ENCODE measurements around the gene LENG8. TPM values are rescaled to one million over a fixed set of nuclear protein-coding genes. Genes with fewer than 3 reads are reported as not detected.
"Not testable (repeated sequence)": the region's sequence is repeated elsewhere in the genome, so short reads cannot be mapped to it uniquely, and the experiment has no call there.

LENG8 gene
- polyA plus RNA-seq, 1 experiment = 16.1 TPM

DNA sequence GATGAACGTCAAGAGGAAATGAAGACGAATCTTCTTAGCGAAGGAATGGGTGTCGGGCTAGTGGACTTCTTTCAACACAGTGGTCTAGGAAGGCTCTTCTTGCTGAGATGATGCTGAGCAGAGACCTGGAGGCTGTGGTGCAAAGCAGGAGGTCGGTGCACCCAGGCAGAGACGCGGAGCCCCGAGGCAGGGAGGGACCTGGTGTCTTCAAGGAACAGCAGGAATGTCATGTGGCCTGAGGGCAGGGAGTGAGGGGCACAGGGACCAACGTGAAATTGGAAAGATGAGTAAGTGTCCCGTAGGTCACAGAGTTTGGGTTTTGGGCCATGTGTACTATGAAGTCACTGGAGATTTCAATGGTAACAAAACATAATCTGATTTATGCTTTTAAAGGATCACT lies 35.5 kb downstream of the LENG8 start:
- POLR2A ChIA-PET = no interaction called here
- TF ChIP-seq, protein P1, sequence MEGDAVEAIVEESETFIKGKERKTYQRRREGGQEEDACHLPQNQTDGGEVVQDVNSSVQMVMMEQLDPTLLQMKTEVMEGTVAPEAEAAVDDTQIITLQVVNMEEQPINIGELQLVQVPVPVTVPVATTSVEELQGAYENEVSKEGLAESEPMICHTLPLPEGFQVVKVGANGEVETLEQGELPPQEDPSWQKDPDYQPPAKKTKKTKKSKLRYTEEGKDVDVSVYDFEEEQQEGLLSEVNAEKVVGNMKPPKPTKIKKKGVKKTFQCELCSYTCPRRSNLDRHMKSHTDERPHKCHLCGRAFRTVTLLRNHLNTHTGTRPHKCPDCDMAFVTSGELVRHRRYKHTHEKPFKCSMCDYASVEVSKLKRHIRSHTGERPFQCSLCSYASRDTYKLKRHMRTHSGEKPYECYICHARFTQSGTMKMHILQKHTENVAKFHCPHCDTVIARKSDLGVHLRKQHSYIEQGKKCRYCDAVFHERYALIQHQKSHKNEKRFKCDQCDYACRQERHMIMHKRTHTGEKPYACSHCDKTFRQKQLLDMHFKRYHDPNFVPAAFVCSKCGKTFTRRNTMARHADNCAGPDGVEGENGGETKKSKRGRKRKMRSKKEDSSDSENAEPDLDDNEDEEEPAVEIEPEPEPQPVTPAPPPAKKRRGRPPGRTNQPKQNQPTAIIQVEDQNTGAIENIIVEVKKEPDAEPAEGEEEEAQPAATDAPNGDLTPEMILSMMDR (IDR thresholded peaks at IDR 0.05; ENCODE audit: low read depth, low read length) = no peak
- CTCF ChIA-PET = no interaction called here
- DNase-seq (ENCODE audit: low read depth, low spot score) = no peak
- Histone ChIP-seq H3K27ac (ENCODE audit: low read depth, low read length) (no peak overlapping the region), H3K9me3 (ENCODE audit: control insufficient read depth, insufficient read depth, low read length) (no peaks in the 10 kb centered on the region), H3K27me3 (ENCODE audit: control insufficient read depth, insufficient read depth, low read length) (no peaks in the 10 kb centered on the region), H3K4me3 (ENCODE audit: low read depth, low read length) (no peak overlapping the region)

DNA sequence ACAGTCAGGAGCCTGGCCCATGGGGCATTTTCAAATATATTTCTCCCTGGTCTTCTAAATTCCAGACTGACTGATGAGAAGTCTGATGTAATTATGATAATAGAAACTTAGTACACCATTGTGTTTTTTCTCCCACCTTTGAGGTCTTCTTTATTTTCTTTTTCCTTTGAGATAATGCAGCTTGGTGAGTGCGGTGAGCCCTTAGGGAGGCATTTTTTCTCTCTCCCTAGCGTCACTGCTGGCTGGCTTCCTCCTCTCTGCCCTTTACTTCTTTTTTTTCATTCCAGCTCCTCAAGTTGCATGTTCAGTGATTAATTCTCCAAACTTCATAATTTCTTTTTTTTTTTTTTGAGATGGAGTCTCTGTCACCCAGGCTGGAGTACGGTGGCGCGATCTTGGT lies 36.9 kb downstream of the LENG8 start:
- no peak overlapping the region for H3K4me3 ChIP-seq (ENCODE audit: low read depth, low read length)
- no peaks in the 10 kb centered on the region for H3K9me3 ChIP-seq (ENCODE audit: control insufficient read depth, insufficient read depth, low read length)
- ChIA-PET POLR2A (no interaction called here), CTCF (no interaction called here)
- H3K27me3 ChIP-seq (ENCODE audit: control insufficient read depth, insufficient read depth, low read length) = no peaks in the 10 kb centered on the region
- DNase-seq (ENCODE audit: low read depth, low spot score) = no peak
- TF ChIP-seq, protein P1 (IDR thresholded peaks at IDR 0.05; ENCODE audit: low read depth, low read length) = no peak
- H3K27ac ChIP-seq (ENCODE audit: low read depth, low read length) = no peak overlapping the region

DNA sequence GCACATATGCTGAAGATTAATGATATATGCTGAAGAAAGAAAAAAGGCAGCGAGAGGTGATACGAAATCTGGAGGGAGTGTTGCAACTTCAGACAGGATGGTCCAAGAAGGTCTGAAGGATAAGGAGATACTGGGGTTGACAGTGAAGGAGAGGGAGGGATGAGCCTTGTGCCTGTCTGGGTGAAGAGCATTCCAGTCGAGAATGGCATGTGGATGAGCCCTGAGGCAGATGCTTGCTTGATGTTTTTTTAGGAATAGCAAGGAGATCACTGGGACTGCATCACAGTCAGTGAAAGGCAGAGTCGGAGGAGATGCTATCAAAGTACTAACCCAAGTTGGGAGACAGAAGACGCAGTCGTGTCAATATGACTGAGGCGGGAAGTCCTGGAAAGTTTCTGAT lies 40.3 kb downstream of the LENG8 start:
- no peak overlapping the region for H3K27ac ChIP-seq (ENCODE audit: low read depth, low read length)
- H3K4me3 ChIP-seq (ENCODE audit: low read depth, low read length) = no peak overlapping the region
- ChIA-PET CTCF (no interaction called here), POLR2A (no interaction called here)
- H3K9me3 ChIP-seq (ENCODE audit: control insufficient read depth, insufficient read depth, low read length) = peaks cover 6% of the 10 kb centered on the region
- TF ChIP-seq, protein P1 (IDR thresholded peaks at IDR 0.05; ENCODE audit: low read depth, low read length) = no peak
- DNase-seq (ENCODE audit: low read depth, low spot score) = no peak
- H3K27me3 ChIP-seq (ENCODE audit: control insufficient read depth, insufficient read depth, low read length) = no peaks in the 10 kb centered on the region

DNA sequence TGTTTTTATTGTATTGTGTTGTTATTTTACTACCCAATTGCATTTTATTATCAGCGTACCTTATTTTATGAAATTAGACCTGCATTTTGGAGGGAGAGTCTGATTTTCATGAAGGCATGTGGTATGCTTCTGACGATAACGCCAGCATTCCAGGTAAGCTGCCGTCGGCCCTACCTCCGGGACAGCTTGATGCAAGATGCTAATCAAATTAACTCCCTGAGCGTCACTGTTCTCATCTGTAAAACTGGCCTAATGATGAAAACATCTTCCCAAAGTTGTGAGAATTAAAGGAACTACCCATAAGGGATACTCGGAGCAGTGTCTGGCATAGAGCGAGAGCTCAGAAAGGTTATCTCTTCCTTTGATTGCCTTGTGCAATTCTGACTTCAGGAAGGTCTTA lies 40.8 kb downstream of the LENG8 start:
- TF ChIP-seq, protein P1 (IDR thresholded peaks at IDR 0.05; ENCODE audit: low read depth, low read length) = no peak
- Histone ChIP-seq H3K4me3 (ENCODE audit: low read depth, low read length) (no peak overlapping the region), H3K27me3 (ENCODE audit: control insufficient read depth, insufficient read depth, low read length) (no peaks in the 10 kb centered on the region), H3K9me3 (ENCODE audit: control insufficient read depth, insufficient read depth, low read length) (peaks cover 6% of the 10 kb centered on the region), H3K27ac (ENCODE audit: low read depth, low read length) (no peak overlapping the region)
- POLR2A ChIA-PET = no interaction called here
- CTCF ChIA-PET = no interaction called here
- DNase-seq (ENCODE audit: low read depth, low spot score) = no peak

DNA sequence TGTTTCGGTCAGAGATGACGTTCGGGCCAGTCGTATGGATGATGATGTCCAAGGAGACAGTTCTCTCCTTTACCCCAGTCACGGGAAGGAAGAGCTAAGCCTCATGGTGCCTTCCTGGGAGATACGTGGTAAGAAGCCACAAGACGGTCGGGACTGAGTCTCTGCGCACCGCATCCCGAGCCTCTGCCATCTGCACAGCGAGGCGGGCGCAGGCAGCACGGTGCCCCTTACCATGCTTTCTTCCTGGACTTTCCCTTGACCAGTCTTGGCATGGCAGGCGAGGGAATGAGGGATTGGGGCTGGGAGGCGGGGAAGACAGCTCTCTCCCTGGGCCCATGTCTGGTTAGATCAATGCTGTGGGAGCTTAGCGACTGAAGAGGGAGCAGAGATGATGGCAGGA lies 43.6 kb downstream of the LENG8 start:
- Histone ChIP-seq H3K9me3 (ENCODE audit: control insufficient read depth, insufficient read depth, low read length) (peaks cover 6% of the 10 kb centered on the region), H3K27me3 (ENCODE audit: control insufficient read depth, insufficient read depth, low read length) (no peaks in the 10 kb centered on the region), H3K27ac (ENCODE audit: low read depth, low read length) (no peak overlapping the region), H3K4me3 (ENCODE audit: low read depth, low read length) (no peak overlapping the region)
- POLR2A ChIA-PET = no interaction called here
- no peak for DNase-seq (ENCODE audit: low read depth, low spot score)
- TF ChIP-seq, protein P1 (IDR thresholded peaks at IDR 0.05; ENCODE audit: low read depth, low read length) = no peak
- CTCF ChIA-PET = no interaction called here

DNA sequence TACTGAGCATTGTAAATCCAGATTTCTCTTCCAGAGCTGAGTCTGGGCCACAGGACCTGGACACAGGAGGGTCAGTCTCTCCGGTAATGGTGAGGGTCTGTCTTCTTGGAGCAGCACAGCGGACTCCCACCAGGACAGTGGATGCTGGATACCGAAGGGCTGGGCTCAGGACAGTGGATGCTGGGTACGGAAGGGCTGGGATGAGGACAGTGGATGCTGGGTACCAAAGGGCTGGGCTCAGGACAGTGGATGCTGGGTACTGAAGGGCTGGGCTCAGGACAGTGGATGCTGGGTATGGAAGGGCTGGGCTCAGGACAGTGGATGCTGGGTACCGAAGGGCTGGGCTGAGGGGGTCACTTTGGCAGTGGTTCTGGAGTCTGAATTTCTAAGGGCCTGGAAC lies 44.1 kb downstream of the LENG8 start:
- CTCF ChIA-PET; H3K9me3 ChIP-seq (ENCODE audit: control insufficient read depth, insufficient read depth, low read length); POLR2A ChIA-PET; H3K27ac ChIP-seq (ENCODE audit: low read depth, low read length); DNase-seq (ENCODE audit: low read depth, low spot score); H3K27me3 ChIP-seq (ENCODE audit: control insufficient read depth, insufficient read depth, low read length); H3K4me3 ChIP-seq (ENCODE audit: low read depth, low read length): not testable (repeated sequence)
